ENCODE results near the gene MAGEF1.

The MAGEF1 gene

DNA sequence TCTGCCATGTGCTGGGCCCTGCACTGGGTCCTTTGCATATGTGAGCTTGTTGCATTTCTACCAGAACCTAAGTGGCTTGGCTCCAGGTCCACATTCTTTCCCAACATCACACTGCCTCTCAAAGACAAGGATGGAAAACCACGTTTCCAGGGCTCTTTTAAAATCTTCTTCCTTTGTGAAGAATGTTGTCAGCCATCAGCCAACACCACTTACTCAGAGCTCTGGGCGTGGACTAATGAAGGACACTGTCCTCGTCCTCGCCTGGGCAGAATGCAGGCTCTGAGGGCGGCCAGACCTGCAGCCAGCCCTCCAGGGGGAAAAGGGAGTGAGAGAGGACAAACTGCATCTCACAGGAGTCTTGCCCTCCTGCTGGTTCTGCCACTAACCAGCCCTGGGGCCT lies 49.7 kb downstream of the MAGEF1 start:
- DNase-seq = no peak

DNA sequence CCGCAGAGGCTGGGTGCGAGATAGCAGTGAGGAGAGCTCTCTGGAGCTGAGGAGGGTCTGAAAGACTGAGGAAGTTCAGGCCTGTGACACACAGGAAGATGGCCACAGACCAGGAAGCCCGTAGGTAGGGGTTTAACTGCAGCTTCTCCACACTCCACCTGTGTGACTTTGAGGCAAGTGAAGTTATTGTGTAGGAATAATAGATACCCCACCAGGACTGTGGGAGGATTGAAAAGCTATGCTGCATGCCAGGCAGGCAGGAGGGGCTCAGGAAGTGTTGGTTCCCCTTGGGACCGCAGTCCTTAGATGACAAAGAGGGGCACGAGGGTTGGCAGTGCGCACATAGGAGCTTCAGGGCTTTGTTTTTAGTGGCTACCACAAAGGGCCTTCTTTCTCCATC lies 50.9 kb downstream of the MAGEF1 start:
- no peak for DNase-seq

Data from NCI-H2171 (cell line).